SK-N-SH treated with all-trans-retinoic acid at 6 μM for 48 hours (cell line): ENCODE measurements around the gene PKD2L2.
A peak's percentile ranks its signal among the peaks of the same experiment; 100 is the strongest.

Source experiments
- ARNTL ChIP-seq: fragments of 450-650 bp; formaldehyde crosslinking; IDR thresholded peaks from 2 replicates; pipeline ENCODE4 v1.5.0; 2020; ENCODE audit warnings: low read depth, mild to moderate bottlenecking, moderate library complexity, borderline replicate concordance
- BACH2 ChIP-seq: fragments of 250-450 bp; sonication (Bioruptor Pico); IDR thresholded peaks from 2 replicates; pipeline ENCODE4 v1.9.0; 2021; ENCODE audit warnings: mild to moderate bottlenecking, borderline replicate concordance
- ESRRG ChIP-seq: fragments of 250-450 bp; sonication (Bioruptor Pico); IDR thresholded peaks from 2 replicates; pipeline ENCODE4 v1.6.1; 2021; ENCODE audit warnings: mild to moderate bottlenecking
- OSR1 ChIP-seq: fragments of 250-450 bp; sonication (Bioruptor Pico); IDR thresholded peaks from 2 replicates; pipeline ENCODE4 v1.8.0; 2022; ENCODE audit warnings: moderate library complexity, mild to moderate bottlenecking, inconsistent platforms
- PPARA ChIP-seq: fragments of 250-450 bp; sonication (Bioruptor Pico); IDR thresholded peaks from 2 replicates; pipeline ENCODE4 v1.5.0; 2020; ENCODE audit warnings: mild to moderate bottlenecking, borderline replicate concordance
- RARB ChIP-seq: fragments of 250-450 bp; sonication (Bioruptor Pico); IDR thresholded peaks from 2 replicates; pipeline ENCODE4 v1.8.0; 2021; ENCODE audit warnings: mild to moderate bottlenecking, moderate library complexity
- TOX ChIP-seq: fragments of 250-450 bp; sonication (Bioruptor Pico); IDR thresholded peaks from 2 replicates; pipeline ENCODE4 v1.8.0; 2021; ENCODE audit warnings: mild to moderate bottlenecking, moderate library complexity, borderline replicate concordance
- ZC3H10 ChIP-seq: fragments of 250-450 bp; sonication (Bioruptor Pico); IDR thresholded peaks from 2 replicates; pipeline ENCODE4 v1.5.1; 2021; ENCODE audit warnings: mild to moderate bottlenecking, moderate library complexity
- ZFP30 ChIP-seq: fragments of 450-650 bp; formaldehyde crosslinking; IDR thresholded peaks from 2 replicates; pipeline ENCODE4 v1.5.0; 2022; ENCODE audit warnings: mild to moderate bottlenecking, moderate library complexity
- ZNF565 ChIP-seq: fragments of 450-650 bp; formaldehyde crosslinking; conservative IDR thresholded peaks from 2 replicates; pipeline ENCODE4 v1.5.0; 2020; ENCODE audit warnings: low read depth, mild to moderate bottlenecking, moderate library complexity
- TF ChIP-seq, protein P1 (sequence below): fragments of 250-450 bp; sonication (Bioruptor Pico); IDR thresholded peaks from 2 replicates; pipeline ENCODE4 v1.8.0; 2020; ENCODE audit warnings: mild to moderate bottlenecking, moderate library complexity, borderline replicate concordance

DNA sequence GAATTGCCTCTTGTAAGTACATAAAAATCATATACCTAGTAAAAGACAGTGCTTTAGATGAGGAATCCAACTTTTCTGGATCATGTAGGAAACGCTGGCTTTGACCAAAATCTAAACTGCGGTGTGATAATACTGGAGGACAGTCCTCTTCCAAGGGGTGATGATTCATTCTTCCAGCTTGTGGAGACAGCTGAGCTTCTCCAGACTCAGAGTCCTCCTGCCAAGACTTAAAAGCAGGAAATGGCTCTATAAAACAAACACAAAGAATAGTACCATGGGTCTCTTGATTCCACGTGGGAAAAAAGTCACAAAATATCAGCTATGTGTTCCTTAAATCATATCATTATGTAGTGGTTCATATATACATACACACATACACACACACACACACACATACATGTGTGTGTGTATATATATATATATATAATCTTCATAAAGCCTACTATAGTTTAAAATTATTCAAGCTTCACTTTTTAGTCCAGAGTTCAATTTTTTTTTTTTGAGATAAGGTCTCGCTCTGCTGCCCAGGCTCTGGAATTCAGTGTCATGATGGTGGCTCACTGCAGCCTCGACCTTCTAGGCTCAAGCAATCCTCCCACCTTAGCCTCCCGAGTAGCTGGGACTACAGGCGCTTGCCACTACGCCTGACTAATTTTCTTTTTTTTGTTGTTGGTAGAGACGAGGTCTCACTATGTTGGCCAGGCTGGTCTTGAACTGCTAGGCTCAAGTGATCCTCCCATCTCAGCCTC is 65.0 kb downstream of the PKD2L2 start:
- TF ChIP-seq RARB (CRISPR knock-in tag) = no peak
- TF ChIP-seq, protein P1, sequence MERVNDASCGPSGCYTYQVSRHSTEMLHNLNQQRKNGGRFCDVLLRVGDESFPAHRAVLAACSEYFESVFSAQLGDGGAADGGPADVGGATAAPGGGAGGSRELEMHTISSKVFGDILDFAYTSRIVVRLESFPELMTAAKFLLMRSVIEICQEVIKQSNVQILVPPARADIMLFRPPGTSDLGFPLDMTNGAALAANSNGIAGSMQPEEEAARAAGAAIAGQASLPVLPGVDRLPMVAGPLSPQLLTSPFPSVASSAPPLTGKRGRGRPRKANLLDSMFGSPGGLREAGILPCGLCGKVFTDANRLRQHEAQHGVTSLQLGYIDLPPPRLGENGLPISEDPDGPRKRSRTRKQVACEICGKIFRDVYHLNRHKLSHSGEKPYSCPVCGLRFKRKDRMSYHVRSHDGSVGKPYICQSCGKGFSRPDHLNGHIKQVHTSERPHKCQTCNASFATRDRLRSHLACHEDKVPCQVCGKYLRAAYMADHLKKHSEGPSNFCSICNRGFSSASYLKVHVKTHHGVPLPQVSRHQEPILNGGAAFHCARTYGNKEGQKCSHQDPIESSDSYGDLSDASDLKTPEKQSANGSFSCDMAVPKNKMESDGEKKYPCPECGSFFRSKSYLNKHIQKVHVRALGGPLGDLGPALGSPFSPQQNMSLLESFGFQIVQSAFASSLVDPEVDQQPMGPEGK = no peak; the same call in 1 of the 2 replicates
- TF ChIP-seq ZNF565 = no peak
- no peak for TF ChIP-seq PPARA (CRISPR knock-in tag)
- no peak for TF ChIP-seq ESRRG (CRISPR knock-in tag)
- TF ChIP-seq ZFP30 (CRISPR knock-in tag) = no peak
- TF ChIP-seq TOX (CRISPR knock-in tag) = peak; percentile 58; the same call in 1 of the 2 replicates
- no peak for TF ChIP-seq ARNTL
- 0 out of 2 replicates have a peak, but pooled peaks have one; percentile 18 for TF ChIP-seq ZC3H10 (CRISPR knock-in tag)
- TF ChIP-seq OSR1 (CRISPR knock-in tag) = no peak
- TF ChIP-seq BACH2 (CRISPR knock-in tag) = no peak
